HCT116 (cell line): ENCODE results near the gene RADIL. TPM values are rescaled to one million over a fixed set of nuclear protein-coding genes. Genes with fewer than 3 reads are reported as not detected.

ENCODE experiments used
- ATAC-seq: fragments of 200-7000 bp; cut with Tn5 transposase; 2 replicates; pipeline ENCODE4 v1.9.1; 2020; ENCODE audit warnings: mild to moderate bottlenecking, moderate library complexity
- BruUV-seq: library from RNA; stranded (reverse); fragments of 400-500 nt; replicated peaks from 2 replicates; lab custom pipeline; 2021; lab: Mats Ljungman, UMichigan
- CTCF ChIA-PET: fragments of 300-600 bp; sonication (Branson Sonifier 250); formaldehyde crosslinking; loops from one replicate; lab custom pipeline; 2021; ENCODE audit warnings: antibody characterized with exemption; lab: Charles Lee
- POLR2A ChIA-PET: fragments of 300-600, 350-600 bp; sonication (Branson Sonifier 250); formaldehyde crosslinking; loops from one replicate; lab custom pipeline; 2021; ENCODE audit warnings: antibody characterized with exemption; lab: Charles Lee
- RAD21 ChIA-PET, 2 experiments: fragments of 300-600 bp; sonication (Branson Sonifier 250); formaldehyde crosslinking; loops; one replicate each; lab custom pipeline; 2023; ENCODE audit warnings: low total read pairs in 2 of 2; ENCODE audit not compliant: uncharacterized antibody in 2 of 2, unreplicated experiment in 2 of 2, low non-redundant PET in 1 of 2; lab: Charles Lee
- DNase-seq: peaks from one replicate; pipeline ENCODE4 v3.0.0-alpha.2; 2010; ENCODE audit warnings: low read depth, low spot score
- H2AFZ ChIP-seq: fragments of 200-600 bp; shearing (Covaris generic), sonication (generic); 2 replicates; pipeline ENCODE4 v1.6.1; 2017; ENCODE audit warnings: low read depth, mixed run types, mixed read lengths, antibody characterized with exemption, low read length; ENCODE audit not compliant: poor library complexity, severe bottlenecking
- H3K27ac ChIP-seq: 2 replicates; pipeline ENCODE4 v1.5.1; 2012; ENCODE audit warnings: low read depth, low read length
- H3K27me3 ChIP-seq: fragments of 200-600 bp; sonication (generic); 2 replicates; pipeline ENCODE4 v1.6.1; 2016; ENCODE audit warnings: mixed run types, low read length, mixed read lengths; ENCODE audit not compliant: insufficient read depth
- H3K36me3 ChIP-seq, 2 experiments: fragments of 200-500 bp in 1 of 2; fragments of 200-600 bp in 1 of 2; sonication (Bioruptor generic) in 1 of 2; sonication (generic) in 1 of 2; 2 replicates each; pipeline versions ENCODE4 v1.5.1 to v1.6.1; 2014 to 2016; ENCODE audit warnings: low read length in 2 of 2, inconsistent platforms in 1 of 2, mixed read lengths in 1 of 2, mixed run types in 1 of 2; ENCODE audit not compliant: insufficient read depth in 2 of 2, control insufficient read depth in 1 of 2
- H3K4me1 ChIP-seq, 2 experiments: fragments of 200-600 bp in 1 of 2; sonication (generic) in 1 of 2; 2 replicates each; pipeline versions ENCODE4 v1.5.1 to v1.6.1; 2012 to 2017; ENCODE audit warnings: low read length in 2 of 2, inconsistent platforms in 1 of 2, mild to moderate bottlenecking in 1 of 2, mixed read lengths in 1 of 2, mixed run types in 1 of 2, moderate library complexity in 1 of 2; ENCODE audit not compliant: insufficient read depth in 2 of 2, control insufficient read depth in 1 of 2
- H3K4me2 ChIP-seq: fragments of 200-600 bp; sonication (generic); 2 replicates; pipeline ENCODE4 v1.6.1; 2017; ENCODE audit warnings: mixed run types, low read length, mixed read lengths
- H3K4me3 ChIP-seq, 2 experiments: fragments of 200-600 bp in 1 of 2; sonication (generic) in 1 of 2; replicated peaks in 1 of 2; 2 replicates each; pipeline ENCODE4 v1.5.1; 2011 to 2016; ENCODE audit warnings: low read length in 2 of 2, control low read depth in 1 of 2, low read depth in 1 of 2, mild to moderate bottlenecking in 1 of 2, mixed read lengths in 1 of 2, mixed run types in 1 of 2
- H3K79me2 ChIP-seq: fragments of 200-600 bp; sonication (generic); 2 replicates; pipeline ENCODE4 v1.6.1; 2017; ENCODE audit warnings: mild to moderate bottlenecking, mixed run types, low read length, moderate library complexity, mixed read lengths; ENCODE audit not compliant: insufficient read depth
- H3K9ac ChIP-seq: fragments of 200-600 bp; sonication (generic); 2 replicates; pipeline ENCODE4 v1.6.1; 2016; ENCODE audit warnings: low read length, mixed read lengths
- H3K9me2 ChIP-seq: fragments of 200-600 bp; sonication (generic), shearing (Covaris generic); 2 replicates; pipeline ENCODE4 v1.6.1; 2017; ENCODE audit warnings: mixed run types, mild to moderate bottlenecking, moderate library complexity; ENCODE audit not compliant: insufficient read depth
- H3K9me3 ChIP-seq, 2 experiments: fragments of 200-500 bp in 1 of 2; fragments of 200-600 bp in 1 of 2; sonication (Bioruptor generic) in 1 of 2; sonication (generic) in 1 of 2; 2 replicates each; pipeline ENCODE4 v1.6.1; 2014 to 2017; ENCODE audit warnings: low read length in 2 of 2, mixed read lengths in 2 of 2, inconsistent platforms in 1 of 2, low read depth in 1 of 2, mild to moderate bottlenecking in 1 of 2, mixed run types in 1 of 2, moderate library complexity in 1 of 2; ENCODE audit not compliant: control insufficient read depth in 1 of 2, insufficient read depth in 1 of 2
- H4K20me1 ChIP-seq: fragments of 200-600 bp; sonication (generic), shearing (Covaris generic); 2 replicates; pipeline ENCODE4 v1.6.1; 2017; ENCODE audit warnings: mixed run types, mild to moderate bottlenecking, moderate library complexity; ENCODE audit not compliant: insufficient read depth
- CTCF ChIP-seq, 3 experiments: fragments of 200-600 bp in 1 of 3; sonication (generic) in 1 of 3; IDR thresholded peaks in 2 of 3; conservative IDR thresholded peaks in 1 of 3; 2 replicates each; pipeline ENCODE4 v1.5.1; 2012 to 2017; ENCODE audit warnings: low read depth in 2 of 3, low read length in 2 of 3, antibody characterized with exemption in 1 of 3, borderline replicate concordance in 1 of 3, control low read depth in 1 of 3, mild to moderate bottlenecking in 1 of 3, mixed read lengths in 1 of 3, mixed run types in 1 of 3, moderate library complexity in 1 of 3; ENCODE audit not compliant: insufficient read depth in 1 of 3
- FOSL1 ChIP-seq: IDR thresholded peaks from 2 replicates; pipeline ENCODE4 v1.6.1; 2012; ENCODE audit warnings: low read depth
- RAD21 ChIP-seq: IDR thresholded peaks from 2 replicates; pipeline ENCODE4 v1.6.1; 2012; ENCODE audit warnings: low read depth, mild to moderate bottlenecking
- YY1 ChIP-seq: IDR thresholded peaks from 2 replicates; pipeline ENCODE4 v1.6.1; 2011; ENCODE audit warnings: low read length, low read depth, moderate library complexity, mild to moderate bottlenecking; ENCODE audit not compliant: insufficient replicate concordance; ENCODE audit errors: extremely low read depth
- intact Hi-C: fragments of 100-400 bp; cut with micrococcal nuclease; formaldehyde crosslinking; loops from 2 replicates; pipeline ENCODE4 v1.10.0; 2022
- total RNA-seq: library from RNA; stranded (reverse); gene quantifications from one replicate; pipeline ENCODE4 v1.2.1, GENCODE V29; 2021; ENCODE audit not compliant: unreplicated experiment

RADIL gene
- total RNA-seq, 1 experiment from 2014 or later: 5.3 TPM

DNA sequence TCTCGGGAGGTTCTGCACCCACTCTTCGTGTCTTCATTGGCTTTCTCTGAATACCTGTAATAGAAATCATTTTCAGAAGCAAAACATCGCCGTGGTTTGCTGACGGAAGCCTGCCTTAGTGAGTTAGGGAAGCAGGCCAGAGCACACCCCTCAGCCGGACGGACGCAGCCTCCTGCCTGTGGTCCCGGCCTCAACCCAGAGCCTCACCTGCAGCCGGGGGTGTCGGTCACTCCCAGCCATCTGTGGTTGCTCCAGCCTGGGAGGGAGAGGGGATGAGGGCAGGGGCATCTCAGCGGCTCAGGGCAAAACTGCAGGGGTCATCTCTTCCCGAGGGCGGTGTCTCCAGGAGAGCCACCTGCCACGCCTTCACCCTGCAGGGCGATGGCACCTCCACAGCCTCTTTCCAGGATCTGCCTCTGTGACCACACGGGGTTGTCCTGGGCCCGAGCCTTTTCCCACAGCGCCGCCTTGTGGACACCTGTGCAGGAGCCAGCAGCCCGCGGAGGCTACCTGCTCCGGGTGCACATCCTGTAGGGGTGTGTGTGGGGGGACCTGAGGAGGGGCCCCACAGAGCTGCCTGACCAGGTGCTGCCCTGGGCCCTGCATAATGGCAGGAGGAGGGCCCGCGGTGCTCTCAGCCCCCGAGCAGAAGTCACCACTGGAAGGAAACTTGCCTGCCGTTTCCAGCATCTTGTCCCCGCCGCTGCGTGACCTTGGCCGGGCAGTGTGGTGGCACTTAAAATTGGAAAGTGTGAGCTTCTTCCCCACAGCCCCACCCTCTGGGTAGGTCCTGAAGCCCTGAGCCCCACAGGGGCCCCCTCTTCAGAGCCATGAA lies 129.7 kb downstream of the RADIL start:
- Histone ChIP-seq H3K4me1 (peaks cover 0 to 9% of the 10 kb centered on the region in 2 experiments; a peak in 1 of 4 replicates), H3K4me3 (no peak overlapping the region), H3K27me3 (no peaks in the 10 kb centered on the region), H4K20me1 (no peaks in the 10 kb centered on the region), H3K4me2 (no peak overlapping the region), H2AFZ (no peak overlapping the region), H3K79me2 (peaks cover 34% of the 10 kb centered on the region), H3K9me2 (no peaks in the 10 kb centered on the region), H3K27ac (no peak overlapping the region)
- no TSS peak for BruUV-seq
- ChIA-PET RAD21 (no interaction called here), CTCF (no interaction called here)
- intact Hi-C loops: loop anchor here (1.0 to 5.0 kb wide), 2 partner anchors 122 to 143 kb away; no protein-coding TSS in a partner anchor
- TF ChIP-seq YY1 (peak; percentile 45), RAD21 (peak; percentile 97), FOSL1 (no peak), CTCF (IDR thresholded peaks at IDR 0.05 in 2 of 3, conservative IDR thresholded peaks at IDR 0.05 in 1 of 3; ENCODE audit: borderline replicate concordance in 1 of 3, insufficient read depth in 1 of 3, low read depth in 2 of 3, low read length in 2 of 3) (peak; percentile 91 to 97 (median 94))
- TF ChIP-seq, all 23 proteins: peak for 3
- Histone ChIP-seq H3K9me3 (no peaks in the 10 kb centered on the region), H3K9ac (no peak overlapping the region), H3K36me3 (peaks cover 19 to 23% of the 10 kb centered on the region in 2 experiments)
- ATAC-seq: peak; percentile 100
- POLR2A ChIA-PET: no interaction called here
- DNase-seq: peak; percentile 51
